HEK293 (cell line): ENCODE measurements around the gene MEX3A.
A peak's percentile ranks its signal among the peaks of the same experiment; 100 is the strongest.

Source experiments
- BCL11A ChIP-seq: fragments of 450-650 bp; formaldehyde crosslinking; IDR thresholded peaks from 2 replicates; pipeline ENCODE4 v1.5.1; 2016; ENCODE audit warnings: low read depth, missing biosample characterization, missing genetic modification characterization
- BCL11B ChIP-seq: fragments of 450-650 bp; formaldehyde crosslinking; IDR thresholded peaks from 2 replicates; pipeline ENCODE4 v1.5.1; 2016; ENCODE audit warnings: low read depth, missing biosample characterization, missing genetic modification characterization
- HOXA7 ChIP-seq: sonication (generic); formaldehyde crosslinking; IDR thresholded peaks from 2 replicates; pipeline ENCODE4 v1.8.1; 2022; ENCODE audit warnings: missing genetic modification reagents, borderline replicate concordance
- IKZF3 ChIP-seq: fragments of 450-650 bp; IDR thresholded peaks from 2 replicates; pipeline ENCODE4 v1.5.0; 2018; ENCODE audit warnings: missing biosample characterization, mild to moderate bottlenecking, missing genetic modification characterization, moderate library complexity
- KLF10 ChIP-seq: fragments of 450-650 bp; IDR thresholded peaks from 2 replicates; pipeline ENCODE4 v1.5.1; 2018; ENCODE audit warnings: missing biosample characterization, mild to moderate bottlenecking, missing genetic modification characterization
- OVOL3 ChIP-seq: fragments of 450-650 bp; formaldehyde crosslinking; IDR thresholded peaks from 2 replicates; pipeline ENCODE4 v1.5.1; 2016; ENCODE audit warnings: missing biosample characterization, missing genetic modification characterization
- PRDM1 ChIP-seq: fragments of 450-650 bp; formaldehyde crosslinking; IDR thresholded peaks from 2 replicates; pipeline ENCODE4; 2016; ENCODE audit warnings: missing biosample characterization, missing genetic modification characterization
- WT1 ChIP-seq: fragments of 450-650 bp; formaldehyde crosslinking; IDR thresholded peaks from 2 replicates; pipeline ENCODE4 v1.5.1; 2016; ENCODE audit warnings: missing biosample characterization, missing genetic modification characterization
- ZBTB1 ChIP-seq: fragments of 450-650 bp; formaldehyde crosslinking; IDR thresholded peaks from 2 replicates; pipeline ENCODE4 v1.5.1; 2016; ENCODE audit warnings: missing biosample characterization, missing genetic modification characterization
- ZBTB20 ChIP-seq: fragments of 450-650 bp; formaldehyde crosslinking; IDR thresholded peaks from 2 replicates; pipeline ENCODE4 v1.5.1; 2016; ENCODE audit warnings: missing biosample characterization, missing genetic modification characterization
- ZBTB8A ChIP-seq: fragments of 450-650 bp; formaldehyde crosslinking; IDR thresholded peaks from 2 replicates; pipeline ENCODE4 v1.5.1; 2016; ENCODE audit warnings: missing biosample characterization, missing genetic modification characterization
- ZEB2 ChIP-seq: fragments of 450-650 bp; formaldehyde crosslinking; IDR thresholded peaks from 2 replicates; pipeline ENCODE4 v1.5.1; 2016; ENCODE audit warnings: missing biosample characterization, missing genetic modification characterization
- ZNF121 ChIP-seq: fragments of 450-650 bp; formaldehyde crosslinking; IDR thresholded peaks from 2 replicates; pipeline ENCODE4 v1.5.1; 2016; ENCODE audit warnings: missing biosample characterization, missing genetic modification characterization
- ZNF18 ChIP-seq: fragments of 450-650 bp; formaldehyde crosslinking; IDR thresholded peaks from 2 replicates; pipeline ENCODE4 v1.5.1; 2016; ENCODE audit warnings: missing biosample characterization, missing genetic modification characterization
- ZNF292 ChIP-seq: fragments of 450-650 bp; formaldehyde crosslinking; IDR thresholded peaks from 2 replicates; pipeline ENCODE4 v1.5.1; 2016; ENCODE audit warnings: low read depth, missing biosample characterization, missing genetic modification characterization, borderline replicate concordance
- ZNF391 ChIP-seq: fragments of 450-650 bp; formaldehyde crosslinking; IDR thresholded peaks from 2 replicates; pipeline ENCODE4 v1.5.1; 2016; ENCODE audit warnings: low read depth, missing biosample characterization, missing genetic modification characterization, borderline replicate concordance
- ZNF433 ChIP-seq: fragments of 450-650 bp; formaldehyde crosslinking; IDR thresholded peaks from 2 replicates; pipeline ENCODE4 v1.5.1; 2016; ENCODE audit warnings: missing biosample characterization, missing genetic modification characterization, low read depth
- ZNF473 ChIP-seq: fragments of 450-650 bp; formaldehyde crosslinking; IDR thresholded peaks from 2 replicates; pipeline ENCODE4 v1.5.1; 2017; ENCODE audit warnings: missing biosample characterization, missing genetic modification characterization
- ZNF558 ChIP-seq: fragments of 450-650 bp; formaldehyde crosslinking; IDR thresholded peaks from 2 replicates; pipeline ENCODE4 v1.5.1; 2016; ENCODE audit warnings: missing biosample characterization, missing genetic modification characterization
- ZNF571 ChIP-seq: fragments of 450-650 bp; formaldehyde crosslinking; IDR thresholded peaks from 2 replicates; pipeline ENCODE4 v1.5.0; 2017; ENCODE audit warnings: missing biosample characterization, missing genetic modification characterization
- ZNF610 ChIP-seq: fragments of 450-650 bp; formaldehyde crosslinking; IDR thresholded peaks from 2 replicates; pipeline ENCODE4 v1.5.1; 2016; ENCODE audit warnings: missing biosample characterization, missing genetic modification characterization, borderline replicate concordance
- ZNF660 ChIP-seq: fragments of 450-650 bp; IDR thresholded peaks from 2 replicates; pipeline ENCODE4 v1.5.1; 2018; ENCODE audit warnings: missing biosample characterization, mild to moderate bottlenecking, missing genetic modification characterization
- ZNF76 ChIP-seq: fragments of 450-650 bp; formaldehyde crosslinking; IDR thresholded peaks from 2 replicates; pipeline ENCODE4; 2016; ENCODE audit warnings: low read depth, missing biosample characterization, missing genetic modification characterization, borderline replicate concordance
- TF ChIP-seq, protein P1 (sequence below): fragments of 450-650 bp; formaldehyde crosslinking; IDR thresholded peaks from 2 replicates; pipeline ENCODE4 v1.5.1; 2016; ENCODE audit warnings: missing biosample characterization, missing genetic modification characterization
- TF ChIP-seq, protein P2 (sequence below): fragments of 450-650 bp; formaldehyde crosslinking; IDR thresholded peaks from 2 replicates; pipeline ENCODE4 v1.5.1; 2016; ENCODE audit warnings: missing biosample characterization, missing genetic modification characterization
- TF ChIP-seq, protein P3 (sequence below): fragments of 450-650 bp; formaldehyde crosslinking; IDR thresholded peaks from 2 replicates; pipeline ENCODE4 v1.5.1; 2016; ENCODE audit warnings: missing biosample characterization, missing genetic modification characterization
- TF ChIP-seq, protein P4 (sequence below): fragments of 450-650 bp; formaldehyde crosslinking; IDR thresholded peaks from 2 replicates; pipeline ENCODE4 v1.5.1; 2016; ENCODE audit warnings: missing biosample characterization, missing genetic modification characterization

MEX3A gene

DNA sequence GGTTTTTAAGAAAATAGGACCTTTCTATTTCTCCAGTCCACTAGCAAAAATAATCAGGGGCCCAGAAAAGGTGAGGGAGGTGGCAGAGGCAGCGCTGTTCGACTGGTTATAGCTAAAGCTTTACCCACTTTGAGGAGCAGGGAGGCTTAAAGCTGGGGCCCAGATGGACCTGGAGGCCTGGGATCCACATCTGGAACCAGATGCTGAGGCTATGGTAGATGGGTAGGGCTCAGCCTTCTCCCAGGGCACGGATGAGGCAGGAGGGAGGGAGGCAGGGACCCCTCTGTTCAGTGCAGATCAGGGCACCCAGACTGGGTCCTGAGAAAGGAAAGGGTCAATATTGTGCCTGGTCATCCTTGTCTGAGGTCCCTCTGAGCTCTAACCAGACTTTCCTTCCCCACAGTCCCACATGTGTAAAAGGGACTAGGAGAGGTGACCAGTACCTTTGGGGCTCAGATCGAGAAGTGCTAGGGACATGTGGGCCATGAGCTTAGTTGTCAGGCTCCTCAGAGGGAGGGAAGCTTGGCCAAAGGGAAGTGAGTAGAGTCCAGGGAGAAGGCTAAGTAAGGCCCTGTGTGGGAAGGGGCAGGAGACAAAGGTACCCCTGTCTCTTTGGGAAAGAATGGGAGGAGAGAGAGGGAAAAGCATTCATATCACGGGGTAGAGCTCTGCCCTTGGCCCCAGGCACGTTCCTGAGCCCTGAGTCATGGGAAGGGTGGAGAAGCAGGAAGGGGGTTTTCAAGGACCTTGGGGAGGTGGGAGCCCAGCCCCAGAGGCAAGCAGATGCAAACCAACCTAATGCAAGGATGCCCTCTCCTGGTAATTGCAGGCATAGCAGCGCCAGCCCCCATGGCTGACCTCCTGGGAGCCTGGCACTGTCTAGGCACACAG is 47.7 kb upstream of the MEX3A start (continued):
- TF ChIP-seq ZNF76 (tag by site-specific recombination) = peak; percentile 35; the same call in 1 of the 2 replicates
- peak; percentile 81 for TF ChIP-seq PRDM1 (tag by site-specific recombination)
- no peak for TF ChIP-seq ZBTB1 (tag by site-specific recombination)
- TF ChIP-seq KLF10 (tag by site-specific recombination) = peak; percentile 55; the same call in 1 of the 2 replicates
- no peak for TF ChIP-seq ZNF121 (tag by site-specific recombination)
- no peak for TF ChIP-seq ZNF18 (tag by site-specific recombination)
- no peak for TF ChIP-seq ZNF558 (tag by site-specific recombination)
- peak; percentile 99 for TF ChIP-seq ZNF660 (tag by site-specific recombination)
- no peak for TF ChIP-seq ZNF473
- peak; percentile 65; the same call in 1 of the 2 replicates for TF ChIP-seq ZNF391 (tag by site-specific recombination)
- TF ChIP-seq ZEB2 (tag by site-specific recombination) = peak; percentile 89
- TF ChIP-seq ZNF610 (tag by site-specific recombination) = no peak
- TF ChIP-seq, protein P1, sequence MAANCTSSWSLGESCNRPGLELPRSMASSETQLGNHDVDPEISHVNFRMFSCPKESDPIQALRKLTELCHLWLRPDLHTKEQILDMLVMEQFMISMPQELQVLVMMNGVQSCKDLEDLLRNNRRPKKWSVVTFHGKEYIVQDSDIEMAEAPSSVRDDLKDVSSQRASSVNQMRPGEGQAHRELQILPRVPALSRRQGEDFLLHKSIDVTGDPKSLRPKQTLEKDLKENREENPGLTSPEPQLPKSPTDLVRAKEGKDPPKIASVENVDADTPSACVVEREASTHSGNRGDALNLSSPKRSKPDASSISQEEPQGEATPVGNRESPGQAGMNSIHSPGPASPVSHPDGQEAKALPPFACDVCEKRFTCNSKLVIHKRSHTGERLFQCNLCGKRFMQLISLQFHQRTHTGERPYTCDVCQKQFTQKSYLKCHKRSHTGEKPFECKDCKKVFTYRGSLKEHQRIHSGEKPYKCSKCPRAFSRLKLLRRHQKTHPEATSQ = no peak
- TF ChIP-seq, protein P2, sequence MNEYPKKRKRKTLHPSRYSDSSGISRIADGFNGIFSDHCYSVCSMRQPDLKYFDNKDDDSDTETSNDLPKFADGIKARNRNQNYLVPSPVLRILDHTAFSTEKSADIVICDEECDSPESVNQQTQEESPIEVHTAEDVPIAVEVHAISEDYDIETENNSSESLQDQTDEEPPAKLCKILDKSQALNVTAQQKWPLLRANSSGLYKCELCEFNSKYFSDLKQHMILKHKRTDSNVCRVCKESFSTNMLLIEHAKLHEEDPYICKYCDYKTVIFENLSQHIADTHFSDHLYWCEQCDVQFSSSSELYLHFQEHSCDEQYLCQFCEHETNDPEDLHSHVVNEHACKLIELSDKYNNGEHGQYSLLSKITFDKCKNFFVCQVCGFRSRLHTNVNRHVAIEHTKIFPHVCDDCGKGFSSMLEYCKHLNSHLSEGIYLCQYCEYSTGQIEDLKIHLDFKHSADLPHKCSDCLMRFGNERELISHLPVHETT (tag by site-specific recombination) = peak; percentile 77
- peak; percentile 99 for TF ChIP-seq ZBTB20 (tag by site-specific recombination)
- no peak for TF ChIP-seq ZNF292
- TF ChIP-seq OVOL3 = no peak
- TF ChIP-seq, protein P3, sequence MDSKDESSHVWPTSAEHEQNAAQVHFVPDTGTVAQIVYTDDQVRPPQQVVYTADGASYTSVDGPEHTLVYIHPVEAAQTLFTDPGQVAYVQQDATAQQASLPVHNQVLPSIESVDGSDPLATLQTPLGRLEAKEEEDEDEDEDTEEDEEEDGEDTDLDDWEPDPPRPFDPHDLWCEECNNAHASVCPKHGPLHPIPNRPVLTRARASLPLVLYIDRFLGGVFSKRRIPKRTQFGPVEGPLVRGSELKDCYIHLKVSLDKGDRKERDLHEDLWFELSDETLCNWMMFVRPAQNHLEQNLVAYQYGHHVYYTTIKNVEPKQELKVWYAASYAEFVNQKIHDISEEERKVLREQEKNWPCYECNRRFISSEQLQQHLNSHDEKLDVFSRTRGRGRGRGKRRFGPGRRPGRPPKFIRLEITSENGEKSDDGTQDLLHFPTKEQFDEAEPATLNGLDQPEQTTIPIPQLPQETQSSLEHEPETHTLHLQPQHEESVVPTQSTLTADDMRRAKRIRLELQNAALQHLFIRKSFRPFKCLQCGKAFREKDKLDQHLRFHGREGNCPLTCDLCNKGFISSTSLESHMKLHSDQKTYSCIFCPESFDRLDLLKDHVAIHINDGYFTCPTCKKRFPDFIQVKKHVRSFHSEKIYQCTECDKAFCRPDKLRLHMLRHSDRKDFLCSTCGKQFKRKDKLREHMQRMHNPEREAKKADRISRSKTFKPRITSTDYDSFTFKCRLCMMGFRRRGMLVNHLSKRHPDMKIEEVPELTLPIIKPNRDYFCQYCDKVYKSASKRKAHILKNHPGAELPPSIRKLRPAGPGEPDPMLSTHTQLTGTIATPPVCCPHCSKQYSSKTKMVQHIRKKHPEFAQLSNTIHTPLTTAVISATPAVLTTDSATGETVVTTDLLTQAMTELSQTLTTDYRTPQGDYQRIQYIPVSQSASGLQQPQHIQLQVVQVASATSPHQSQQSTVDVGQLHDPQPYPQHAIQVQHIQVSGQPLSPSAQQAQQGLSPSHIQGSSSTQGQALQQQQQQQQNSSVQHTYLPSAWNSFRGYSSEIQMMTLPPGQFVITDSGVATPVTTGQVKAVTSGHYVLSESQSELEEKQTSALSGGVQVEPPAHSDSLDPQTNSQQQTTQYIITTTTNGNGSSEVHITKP (tag by site-specific recombination) = peak; percentile 86
- no peak for TF ChIP-seq ZNF433 (tag by site-specific recombination)
- TF ChIP-seq, protein P4, sequence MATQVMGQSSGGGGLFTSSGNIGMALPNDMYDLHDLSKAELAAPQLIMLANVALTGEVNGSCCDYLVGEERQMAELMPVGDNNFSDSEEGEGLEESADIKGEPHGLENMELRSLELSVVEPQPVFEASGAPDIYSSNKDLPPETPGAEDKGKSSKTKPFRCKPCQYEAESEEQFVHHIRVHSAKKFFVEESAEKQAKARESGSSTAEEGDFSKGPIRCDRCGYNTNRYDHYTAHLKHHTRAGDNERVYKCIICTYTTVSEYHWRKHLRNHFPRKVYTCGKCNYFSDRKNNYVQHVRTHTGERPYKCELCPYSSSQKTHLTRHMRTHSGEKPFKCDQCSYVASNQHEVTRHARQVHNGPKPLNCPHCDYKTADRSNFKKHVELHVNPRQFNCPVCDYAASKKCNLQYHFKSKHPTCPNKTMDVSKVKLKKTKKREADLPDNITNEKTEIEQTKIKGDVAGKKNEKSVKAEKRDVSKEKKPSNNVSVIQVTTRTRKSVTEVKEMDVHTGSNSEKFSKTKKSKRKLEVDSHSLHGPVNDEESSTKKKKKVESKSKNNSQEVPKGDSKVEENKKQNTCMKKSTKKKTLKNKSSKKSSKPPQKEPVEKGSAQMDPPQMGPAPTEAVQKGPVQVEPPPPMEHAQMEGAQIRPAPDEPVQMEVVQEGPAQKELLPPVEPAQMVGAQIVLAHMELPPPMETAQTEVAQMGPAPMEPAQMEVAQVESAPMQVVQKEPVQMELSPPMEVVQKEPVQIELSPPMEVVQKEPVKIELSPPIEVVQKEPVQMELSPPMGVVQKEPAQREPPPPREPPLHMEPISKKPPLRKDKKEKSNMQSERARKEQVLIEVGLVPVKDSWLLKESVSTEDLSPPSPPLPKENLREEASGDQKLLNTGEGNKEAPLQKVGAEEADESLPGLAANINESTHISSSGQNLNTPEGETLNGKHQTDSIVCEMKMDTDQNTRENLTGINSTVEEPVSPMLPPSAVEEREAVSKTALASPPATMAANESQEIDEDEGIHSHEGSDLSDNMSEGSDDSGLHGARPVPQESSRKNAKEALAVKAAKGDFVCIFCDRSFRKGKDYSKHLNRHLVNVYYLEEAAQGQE (tag by site-specific recombination) = no peak; the same call in 1 of the 2 replicates
- no peak for TF ChIP-seq ZNF571 (tag by site-specific recombination)
- TF ChIP-seq BCL11B (tag by site-specific recombination) = 0 out of 2 replicates have a peak, but pooled peaks have one; percentile 24
- TF ChIP-seq WT1 (tag by site-specific recombination) = peak; percentile 88
- TF ChIP-seq IKZF3 (tag by site-specific recombination) = peak; percentile 94
- TF ChIP-seq HOXA7 (CRISPR knock-in tag) = no peak
- peak; percentile 63 for TF ChIP-seq ZBTB8A
- TF ChIP-seq BCL11A (tag by site-specific recombination) = no peak
